H54 (cell line): Measurements from ENCODE around the gene SHBG.
"Not testable (repeated sequence)": the region's sequence is repeated elsewhere in the genome, so short reads cannot be mapped to it uniquely, and the experiment has no call there.

Experiments
- DNase-seq: peaks from one replicate; pipeline ENCODE4 v3.0.0; 2011; ENCODE audit warnings: low spot score, mixed read lengths; ENCODE audit not compliant: insufficient read length
- FAIRE-seq: peaks from 3 replicates; lab custom pipeline; 2011; peaks lifted over from hg19 to GRCh38; lab: Jason Lieb, UNC
- POLR2A ChIP-seq: IDR thresholded peaks from 2 replicates; pipeline ENCODE4 v1.6.1; 2011; ENCODE audit warnings: low read depth, mild to moderate bottlenecking, low read length

SHBG gene

GRCh38 chr17:7620835-7621234 is 9.1 kb upstream of the SHBG start:
- DNase-seq: no peak
- no peak for FAIRE-seq
- no peak for TF ChIP-seq POLR2A

GRCh38 chr17:7623661-7624060 is 6.3 kb upstream of the SHBG start:
- no peak for TF ChIP-seq POLR2A
- FAIRE-seq (no peak), DNase-seq (no peak)

- not testable (repeated sequence) for DNase-seq, FAIRE-seq
Observed at GRCh38 chr17:7625749-7626148, 4.2 kb upstream of the SHBG start.

- TF ChIP-seq POLR2A: no peak
- FAIRE-seq (no peak), DNase-seq (no peak)
Observed at GRCh38 chr17:7626307-7626706, 3.6 kb upstream of the SHBG start.

- DNase-seq (no peak), FAIRE-seq (no peak)
- no peak for TF ChIP-seq POLR2A
Observed at GRCh38 chr17:7626956-7627249, 3.0 kb upstream of the SHBG start.

- TF ChIP-seq POLR2A: peak; percentile 74
- FAIRE-seq: no peak
- DNase-seq: peak; percentile 77
Observed at GRCh38 chr17:7627250-7628121, 2.4 kb upstream of the SHBG start, which contains the start of gene SAT2. Gene SAT2 (minus strand): TSS chr17:7627821. CDS start chr17:7627635, 186 bp downstream.

- DNase-seq (no peak), FAIRE-seq (no peak)
- no peak for TF ChIP-seq POLR2A
Observed at GRCh38 chr17:7631398-7632380, 1.8 kb downstream of the SHBG start.

GRCh38 chr17:7632492-7632894 is 2.6 kb downstream of the SHBG start:
- no peak for FAIRE-seq
- DNase-seq: no peak
- no peak for TF ChIP-seq POLR2A

- no peak for TF ChIP-seq POLR2A
- DNase-seq (no peak), FAIRE-seq (no peak)
Observed at GRCh38 chr17:7633093-7633492, 3.2 kb downstream of the SHBG start.

GRCh38 chr17:7634384-7634783 is 4.4 kb downstream of the SHBG start:
- DNase-seq: no peak
- FAIRE-seq: no peak

GRCh38 chr17:7636163-7636562 is 6.2 kb downstream of the SHBG start:
- TF ChIP-seq POLR2A: no peak
- no peak for FAIRE-seq
- DNase-seq: no peak

More at GRCh38 chr17:7634384-7634783, 4.4 kb downstream of the SHBG start:
- TF ChIP-seq POLR2A: no peak

GRCh38 chr17:7640783-7641182 is 10.8 kb downstream of the SHBG start:
- FAIRE-seq (no peak), DNase-seq (no peak)
- TF ChIP-seq POLR2A: no peak

GRCh38 chr17:7641635-7642034 is 11.7 kb downstream of the SHBG start:
- FAIRE-seq, DNase-seq: not testable (repeated sequence)

GRCh38 chr17:7644775-7645174 is 14.8 kb downstream of the SHBG start:
- no peak for FAIRE-seq
- no peak for DNase-seq
- no peak for TF ChIP-seq POLR2A
